ENCODE results near the gene VPS26B. TPM values are rescaled to one million over a fixed set of nuclear protein-coding genes. Genes with fewer than 3 reads are reported as not detected.

VPS26B gene
- total and polyA plus RNA-seq, 8 donors = 42.5 to 64.8 (median 55.8) TPM

GRCh38 chr11:134223121-134223520 is 1.4 kb upstream of the VPS26B start:
- Histone ChIP-seq H3K27me3 (no peaks in the 10 kb centered on the region), H3K4me3 (peak overlapping the region; percentile 86 to 93), H3K36me3 (peaks cover 0 to 17% of the 10 kb centered on the region in 2 donors), H3K9me3 (no peaks in the 10 kb centered on the region), H3K27ac (peak overlapping the region in 1 of 2 donors; percentile 95), H3K4me1 (peaks cover 15 to 42% of the 10 kb centered on the region in 2 donors)
- intact Hi-C loops (cut with DNase I) = no loop called here
- ATAC-seq (no peak), DNase-seq (no peak)
- TF ChIP-seq, protein P1, sequence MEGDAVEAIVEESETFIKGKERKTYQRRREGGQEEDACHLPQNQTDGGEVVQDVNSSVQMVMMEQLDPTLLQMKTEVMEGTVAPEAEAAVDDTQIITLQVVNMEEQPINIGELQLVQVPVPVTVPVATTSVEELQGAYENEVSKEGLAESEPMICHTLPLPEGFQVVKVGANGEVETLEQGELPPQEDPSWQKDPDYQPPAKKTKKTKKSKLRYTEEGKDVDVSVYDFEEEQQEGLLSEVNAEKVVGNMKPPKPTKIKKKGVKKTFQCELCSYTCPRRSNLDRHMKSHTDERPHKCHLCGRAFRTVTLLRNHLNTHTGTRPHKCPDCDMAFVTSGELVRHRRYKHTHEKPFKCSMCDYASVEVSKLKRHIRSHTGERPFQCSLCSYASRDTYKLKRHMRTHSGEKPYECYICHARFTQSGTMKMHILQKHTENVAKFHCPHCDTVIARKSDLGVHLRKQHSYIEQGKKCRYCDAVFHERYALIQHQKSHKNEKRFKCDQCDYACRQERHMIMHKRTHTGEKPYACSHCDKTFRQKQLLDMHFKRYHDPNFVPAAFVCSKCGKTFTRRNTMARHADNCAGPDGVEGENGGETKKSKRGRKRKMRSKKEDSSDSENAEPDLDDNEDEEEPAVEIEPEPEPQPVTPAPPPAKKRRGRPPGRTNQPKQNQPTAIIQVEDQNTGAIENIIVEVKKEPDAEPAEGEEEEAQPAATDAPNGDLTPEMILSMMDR (IDR thresholded peaks at IDR 0.05) = no peak

GRCh38 chr11:134224710-134225664 is 516 bp downstream of the VPS26B start:
- peak overlapping the region; percentile 86 to 93 for H3K4me3 ChIP-seq
- peaks cover 0 to 4% of the 10 kb centered on the region in 2 donors for H3K36me3 ChIP-seq
- H3K4me1 ChIP-seq = peaks cover 15 to 57% of the 10 kb centered on the region in 2 donors
- H3K27ac ChIP-seq = peak overlapping the region; percentile 91 to 95
- DNase-seq (peak; percentile 10 to 88 (median 45)), ATAC-seq (peak; percentile 38)
- no peaks in the 10 kb centered on the region for H3K9me3 ChIP-seq
- intact Hi-C loops (cut with DNase I) = no loop called here
- H3K27me3 ChIP-seq = no peaks in the 10 kb centered on the region
- TF ChIP-seq, protein P1 (IDR thresholded peaks at IDR 0.05) = no peak

- H3K27me3 ChIP-seq = no peaks in the 10 kb centered on the region
- H3K27ac ChIP-seq = no peak overlapping the region
- intact Hi-C loops (cut with DNase I) = no loop called here
- H3K9me3 ChIP-seq = no peaks in the 10 kb centered on the region
- H3K4me1 ChIP-seq = peaks cover 19 to 76% of the 10 kb centered on the region in 2 donors
- DNase-seq (no peak), ATAC-seq (no peak)
- TF ChIP-seq, protein P1 (IDR thresholded peaks at IDR 0.05) = no peak
- H3K4me3 ChIP-seq = no peak overlapping the region
- H3K36me3 ChIP-seq = no peaks in the 10 kb centered on the region
Observed at GRCh38 chr11:134226806-134227325, 2.4 kb downstream of the VPS26B start.

- H3K36me3 ChIP-seq = no peaks in the 10 kb centered on the region
- peaks cover 14 to 76% of the 10 kb centered on the region in 2 donors for H3K4me1 ChIP-seq
- intact Hi-C loops (cut with DNase I) = no loop called here
- H3K27me3 ChIP-seq = no peaks in the 10 kb centered on the region
- H3K27ac ChIP-seq = no peak overlapping the region
- ATAC-seq (no peak), DNase-seq (no peak)
- H3K9me3 ChIP-seq = no peaks in the 10 kb centered on the region
- H3K4me3 ChIP-seq = no peak overlapping the region
- TF ChIP-seq, protein P1 (IDR thresholded peaks at IDR 0.05) = no peak
Observed at GRCh38 chr11:134228625-134229024, 4.2 kb downstream of the VPS26B start.

- ATAC-seq (no peak), DNase-seq (no peak)
- H3K27me3 ChIP-seq = no peaks in the 10 kb centered on the region
- H3K4me3 ChIP-seq = no peak overlapping the region
- peaks cover 14 to 76% of the 10 kb centered on the region in 2 donors for H3K4me1 ChIP-seq
- H3K9me3 ChIP-seq = no peaks in the 10 kb centered on the region
- TF ChIP-seq, protein P1 (IDR thresholded peaks at IDR 0.05) = no peak
- H3K36me3 ChIP-seq = no peaks in the 10 kb centered on the region
- no peak overlapping the region for H3K27ac ChIP-seq
- intact Hi-C loops (cut with DNase I) = no loop called here
Observed at GRCh38 chr11:134229126-134229790, 4.8 kb downstream of the VPS26B start.
